HuH-7 (cell line): ENCODE data around the gene MFSD2A.
"Not testable (repeated sequence)": the region's sequence is repeated elsewhere in the genome, so short reads cannot be mapped to it uniquely, and the experiment has no call there.

Source experiments
- DNase-seq: peaks from one replicate; pipeline ENCODE4 v3.0.0; 2011; ENCODE audit warnings: low spot score

MFSD2A gene

GRCh38 chr1:39954870-39955546 lies at the start of gene MFSD2A:
Gene MFSD2A, plus strand, starts transcription at chr1:39955145. Its CDS starts 148 bp downstream, at chr1:39955293.
- peak; percentile 76 for DNase-seq

- DNase-seq: no peak
Observed at GRCh38 chr1:39905172-39905571, 49.8 kb upstream of the MFSD2A start.

GRCh38 chr1:39907528-39908453 lies 47.2 kb upstream of the MFSD2A start:
- DNase-seq: no peak

- no peak for DNase-seq
Observed at GRCh38 chr1:39908534-39908933, 46.4 kb upstream of the MFSD2A start.

- DNase-seq: no peak
Observed at GRCh38 chr1:39910263-39910662, 44.7 kb upstream of the MFSD2A start.

- DNase-seq: not testable (repeated sequence)
Observed at GRCh38 chr1:39913136-39913535, 41.8 kb upstream of the MFSD2A start.

- no peak for DNase-seq
Observed at GRCh38 chr1:39915499-39916129, 39.3 kb upstream of the MFSD2A start.

GRCh38 chr1:39917825-39918224 lies 37.1 kb upstream of the MFSD2A start:
- no peak for DNase-seq

GRCh38 chr1:39919545-39919944 lies 35.4 kb upstream of the MFSD2A start:
- DNase-seq: peak; percentile 91

GRCh38 chr1:39922251-39922688 lies 32.7 kb upstream of the MFSD2A start:
- no peak for DNase-seq

GRCh38 chr1:39925721-39926342 lies 29.1 kb upstream of the MFSD2A start:
- DNase-seq: no peak

- DNase-seq: no peak
Observed at GRCh38 chr1:39926343-39926793, 28.6 kb upstream of the MFSD2A start.

- DNase-seq: no peak
Observed at GRCh38 chr1:39926820-39927219, 28.1 kb upstream of the MFSD2A start.

- DNase-seq: no peak
Observed at GRCh38 chr1:39927538-39927937, 27.4 kb upstream of the MFSD2A start.

- DNase-seq: no peak
Observed at GRCh38 chr1:39928809-39929587, 25.9 kb upstream of the MFSD2A start.

- peak; percentile 81 for DNase-seq
Observed at GRCh38 chr1:39933956-39934941, 20.7 kb upstream of the MFSD2A start.

- DNase-seq: no peak
Observed at GRCh38 chr1:39936724-39937491, 18.0 kb upstream of the MFSD2A start.

- no peak for DNase-seq
Observed at GRCh38 chr1:39938856-39939255, 16.1 kb upstream of the MFSD2A start.

GRCh38 chr1:39940253-39940652 lies 14.7 kb upstream of the MFSD2A start:
- no peak for DNase-seq
